DOHH2 (cell line): ENCODE data around the gene CPED1.

Experiments used
- EZH2phosphoT487 ChIP-seq: fragments of 200-600 bp; sonication (generic); IDR thresholded peaks from 2 replicates; pipeline ENCODE4 v1.6.1; 2017; ENCODE audit warnings: borderline replicate concordance, mild to moderate bottlenecking, antibody characterized with exemption, low read length, moderate library complexity, mixed read lengths
- TF ChIP-seq, protein P1 (sequence below): fragments of 200-600 bp; sonication (generic); IDR thresholded peaks from one replicate; pipeline ENCODE4 v1.5.1; 2014; ENCODE audit warnings: antibody characterized with exemption, mild to moderate bottlenecking, low read depth, low read length; ENCODE audit not compliant: poor library complexity, severe bottlenecking

DNA sequence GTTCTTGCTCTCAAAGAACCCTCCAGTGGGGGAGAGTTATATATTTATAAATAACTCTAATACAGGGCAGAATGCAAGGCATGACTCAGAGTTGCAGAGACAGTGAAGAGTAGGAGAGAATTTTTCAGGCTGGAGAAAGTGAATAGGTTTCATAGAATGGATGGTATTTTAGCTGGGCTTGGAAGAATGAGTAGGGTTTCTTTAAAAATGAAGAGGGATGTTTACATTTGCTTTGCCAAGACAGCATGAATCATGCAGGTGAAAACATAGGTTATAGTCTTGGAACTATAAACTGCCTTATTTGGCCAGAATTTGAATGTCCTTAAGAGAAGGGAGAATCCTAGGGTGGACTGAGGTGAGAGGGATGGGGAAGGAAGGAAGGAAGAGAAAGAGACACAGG lies 124.8 kb downstream of the CPED1 start:
- TF ChIP-seq, protein P1, sequence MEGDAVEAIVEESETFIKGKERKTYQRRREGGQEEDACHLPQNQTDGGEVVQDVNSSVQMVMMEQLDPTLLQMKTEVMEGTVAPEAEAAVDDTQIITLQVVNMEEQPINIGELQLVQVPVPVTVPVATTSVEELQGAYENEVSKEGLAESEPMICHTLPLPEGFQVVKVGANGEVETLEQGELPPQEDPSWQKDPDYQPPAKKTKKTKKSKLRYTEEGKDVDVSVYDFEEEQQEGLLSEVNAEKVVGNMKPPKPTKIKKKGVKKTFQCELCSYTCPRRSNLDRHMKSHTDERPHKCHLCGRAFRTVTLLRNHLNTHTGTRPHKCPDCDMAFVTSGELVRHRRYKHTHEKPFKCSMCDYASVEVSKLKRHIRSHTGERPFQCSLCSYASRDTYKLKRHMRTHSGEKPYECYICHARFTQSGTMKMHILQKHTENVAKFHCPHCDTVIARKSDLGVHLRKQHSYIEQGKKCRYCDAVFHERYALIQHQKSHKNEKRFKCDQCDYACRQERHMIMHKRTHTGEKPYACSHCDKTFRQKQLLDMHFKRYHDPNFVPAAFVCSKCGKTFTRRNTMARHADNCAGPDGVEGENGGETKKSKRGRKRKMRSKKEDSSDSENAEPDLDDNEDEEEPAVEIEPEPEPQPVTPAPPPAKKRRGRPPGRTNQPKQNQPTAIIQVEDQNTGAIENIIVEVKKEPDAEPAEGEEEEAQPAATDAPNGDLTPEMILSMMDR = no peak
- no peak for TF ChIP-seq EZH2phosphoT487
